H1 (cell line): ENCODE results near the gene SLC66A2. TPM values are rescaled to one million over a fixed set of nuclear protein-coding genes. Genes with fewer than 3 reads are reported as not detected.
"Not testable (repeated sequence)": the region's sequence is repeated elsewhere in the genome, so short reads cannot be mapped to it uniquely, and the experiment has no call there.

Source experiments
- CTCF ChIA-PET: fragments of 300-600 bp; sonication (Branson Sonifier 250); formaldehyde crosslinking; loops from one replicate; lab custom pipeline; 2021; ENCODE audit not compliant: partially characterized antibody; lab: Charles Lee
- POLR2A ChIA-PET: fragments of 300-600 bp; sonication (Branson Sonifier 250); formaldehyde crosslinking; loops from one replicate; lab custom pipeline; 2021; ENCODE audit warnings: inconsistent platforms; ENCODE audit not compliant: partially characterized antibody; lab: Charles Lee
- DNase-seq, 2 experiments: peaks; one replicate each; pipeline versions ENCODE4 v3.0.0 to v3.0.0-alpha.2; 2010 to 2022; ENCODE audit warnings: low spot score in 2 of 2, low read depth in 1 of 2, mixed read lengths in 1 of 2
- FAIRE-seq: peaks from 2 replicates; lab custom pipeline; 2011; peaks lifted over from hg19 to GRCh38; lab: Jason Lieb, UNC
- H2AFZ ChIP-seq: 2 replicates; pipeline ENCODE4 v1.8.1; 2012; ENCODE audit warnings: low read length, inconsistent platforms
- H2AK5ac ChIP-seq: 2 replicates; pipeline ENCODE4 v1.6.1; 2013; ENCODE audit warnings: low read depth, low read length
- H2BK120ac ChIP-seq: replicated peaks from 2 replicates; pipeline ENCODE3; 2013; ENCODE audit warnings: low read depth, low read length, inconsistent platforms
- H2BK12ac ChIP-seq: 2 replicates; pipeline ENCODE4 v1.6.1; 2013; ENCODE audit warnings: low read depth, low read length
- H2BK15ac ChIP-seq: 2 replicates; pipeline ENCODE4 v1.6.1; 2013; ENCODE audit warnings: low read length
- H2BK20ac ChIP-seq: 2 replicates; pipeline ENCODE4 v1.6.1; 2013; ENCODE audit warnings: low read length
- H2BK5ac ChIP-seq: 2 replicates; pipeline ENCODE4 v1.6.1; 2013; ENCODE audit warnings: low read depth, low read length
- H3K14ac ChIP-seq: 2 replicates; pipeline ENCODE4 v1.6.1; 2013; ENCODE audit warnings: inconsistent platforms; ENCODE audit not compliant: insufficient read length
- H3K18ac ChIP-seq: 2 replicates; pipeline ENCODE4 v1.6.1; 2013; ENCODE audit warnings: low read length; ENCODE audit errors: extremely low read depth
- H3K23ac ChIP-seq: 2 replicates; pipeline ENCODE4 v1.6.1; 2013; ENCODE audit warnings: inconsistent platforms; ENCODE audit not compliant: insufficient read length
- H3K23me2 ChIP-seq: 2 replicates; pipeline ENCODE4 v1.6.1; 2013; ENCODE audit warnings: low read depth, low read length
- H3K27ac ChIP-seq: 2 replicates; pipeline ENCODE4 v1.6.1; 2011; ENCODE audit warnings: low read depth, low read length, inconsistent platforms
- H3K27me3 ChIP-seq, 4 experiments: replicated peaks in 1 of 4; 1 replicate in 1 of 4; 2 replicates in 3 of 4; pipeline versions ENCODE4 v1.6.1 to v1.8.1; 2011 to 2013; ENCODE audit warnings: low read length in 3 of 4, mild to moderate bottlenecking in 3 of 4, inconsistent platforms in 2 of 4, mixed read lengths in 2 of 4, moderate library complexity in 1 of 4; ENCODE audit not compliant: control insufficient read depth in 3 of 4, insufficient read depth in 3 of 4; ENCODE audit errors: extremely low read depth in 1 of 4
- H3K36me3 ChIP-seq, 4 experiments: 2 replicates each; pipeline versions ENCODE4 v1.6.1 to v1.8.1; 2011 to 2013; ENCODE audit warnings: mild to moderate bottlenecking in 4 of 4, low read length in 3 of 4, moderate library complexity in 2 of 4, control low read depth in 1 of 4, inconsistent platforms in 1 of 4; ENCODE audit not compliant: insufficient read depth in 4 of 4, control insufficient read depth in 2 of 4
- H3K4ac ChIP-seq: replicated peaks from 2 replicates; pipeline ENCODE3; 2013; ENCODE audit warnings: low read length, low read depth, mixed read lengths, inconsistent platforms; ENCODE audit not compliant: insufficient read length
- H3K4me1 ChIP-seq, 4 experiments: replicated peaks in 1 of 4; 1 replicate in 1 of 4; 2 replicates in 3 of 4; pipeline versions ENCODE4 v1.6.1 to v1.8.1; 2011 to 2013; ENCODE audit warnings: low read length in 3 of 4, inconsistent platforms in 2 of 4, mixed read lengths in 1 of 4; ENCODE audit not compliant: insufficient read depth in 4 of 4, control insufficient read depth in 3 of 4
- H3K4me2 ChIP-seq, 2 experiments: 2 replicates each; pipeline versions ENCODE4 v1.6.1 to v1.8.1; 2011 to 2013; ENCODE audit warnings: low read depth in 2 of 2, low read length in 2 of 2, control low read depth in 1 of 2, inconsistent platforms in 1 of 2, mild to moderate bottlenecking in 1 of 2; ENCODE audit not compliant: insufficient read depth in 1 of 2
- H3K4me3 ChIP-seq, 4 experiments: fragments of 200-600, 300-600 bp in 1 of 4; sonication (generic), shearing (Covaris generic), sonication (Bioruptor Twin) in 1 of 4; 2 replicates each; pipeline versions ENCODE4 v1.5.1 to v1.8.1; 2011 to 2016; ENCODE audit warnings: low read length in 4 of 4, low read depth in 3 of 4, control low read depth in 2 of 4, inconsistent platforms in 2 of 4, mild to moderate bottlenecking in 2 of 4, mixed read lengths in 1 of 4, moderate library complexity in 1 of 4; ENCODE audit not compliant: insufficient read depth in 2 of 4; ENCODE audit errors: extremely low read depth in 1 of 4
- H3K56ac ChIP-seq: replicated peaks from 2 replicates; pipeline ENCODE3; 2013; ENCODE audit warnings: low read depth, mild to moderate bottlenecking, mixed read lengths, low read length, inconsistent platforms; ENCODE audit not compliant: insufficient read length
- H3K79me1 ChIP-seq: 2 replicates; pipeline ENCODE4 v1.6.1; 2013; ENCODE audit warnings: low read depth, low read length, control low read depth
- H3K79me2 ChIP-seq, 2 experiments: 2 replicates each; pipeline versions ENCODE4 v1.6.1 to v1.8.1; 2012 to 2013; ENCODE audit warnings: low read length in 2 of 2, mild to moderate bottlenecking in 2 of 2, inconsistent platforms in 1 of 2; ENCODE audit not compliant: insufficient read depth in 2 of 2, control insufficient read depth in 1 of 2
- H3K9ac ChIP-seq, 4 experiments: replicated peaks in 1 of 4; 1 replicate in 1 of 4; 2 replicates in 3 of 4; pipeline versions ENCODE4 v1.6.1 to v1.8.1; 2011 to 2013; ENCODE audit warnings: low read depth in 3 of 4, low read length in 3 of 4, control low read depth in 2 of 4, mild to moderate bottlenecking in 2 of 4, moderate library complexity in 2 of 4, inconsistent platforms in 1 of 4; ENCODE audit errors: extremely low read depth in 1 of 4
- H3K9me3 ChIP-seq, 2 experiments: 2 replicates each; pipeline versions ENCODE4 v1.6.1 to v1.8.1; 2012 to 2013; ENCODE audit warnings: mild to moderate bottlenecking in 2 of 2, moderate library complexity in 2 of 2, control low read depth in 1 of 2, inconsistent platforms in 1 of 2, low read depth in 1 of 2, low read length in 1 of 2, mixed read lengths in 1 of 2; ENCODE audit not compliant: insufficient read depth in 2 of 2
- H4K20me1 ChIP-seq, 2 experiments: replicated peaks in 1 of 2; 2 replicates each; pipeline versions ENCODE3 to v1.8.1; 2011 to 2013; ENCODE audit warnings: inconsistent platforms in 2 of 2, low read length in 2 of 2, mild to moderate bottlenecking in 1 of 2; ENCODE audit not compliant: insufficient read depth in 2 of 2, control insufficient read depth in 1 of 2
- H4K5ac ChIP-seq: 2 replicates; pipeline ENCODE4 v1.6.1; 2013; ENCODE audit warnings: low read length, low read depth, mixed read lengths, inconsistent platforms; ENCODE audit not compliant: insufficient read length
- H4K8ac ChIP-seq: 2 replicates; pipeline ENCODE4 v1.8.0; 2013; ENCODE audit warnings: mild to moderate bottlenecking, moderate library complexity, low read length, inconsistent platforms; ENCODE audit not compliant: insufficient read depth; ENCODE audit errors: extremely low read depth
- H4K91ac ChIP-seq: replicated peaks from 2 replicates; pipeline ENCODE3; 2013; ENCODE audit warnings: low read length, mixed read lengths, inconsistent platforms; ENCODE audit not compliant: insufficient read length
- MAX ChIP-seq: IDR thresholded peaks from 2 replicates; pipeline ENCODE4 v1.6.1; 2012; ENCODE audit warnings: inconsistent platforms
- NANOG ChIP-seq: IDR thresholded peaks from 2 replicates; pipeline ENCODE4 v1.6.1; 2011; ENCODE audit warnings: low read length, low read depth, mild to moderate bottlenecking, inconsistent platforms; ENCODE audit not compliant: insufficient read depth, poor library complexity, severe bottlenecking
- RAD21 ChIP-seq, 2 experiments: IDR thresholded peaks in 1 of 2; conservative IDR thresholded peaks in 1 of 2; 2 replicates each; pipeline ENCODE4 v1.6.1; 2011; ENCODE audit warnings: low read depth in 2 of 2, low read length in 2 of 2, improper control_type of control experiment in 1 of 2, inconsistent platforms in 1 of 2, mild to moderate bottlenecking in 1 of 2, moderate library complexity in 1 of 2
- SIN3A ChIP-seq, 2 experiments: IDR thresholded peaks in 1 of 2; conservative IDR thresholded peaks in 1 of 2; 2 replicates each; pipeline ENCODE4 v1.6.1; 2011 to 2012; ENCODE audit warnings: low read length in 2 of 2, improper control_type of control experiment in 1 of 2, low read depth in 1 of 2, mild to moderate bottlenecking in 1 of 2
- SP1 ChIP-seq: IDR thresholded peaks from 2 replicates; pipeline ENCODE4 v1.6.1; 2011; ENCODE audit warnings: low read depth, low read length
- WGBS, 2 experiments: shearing (Covaris generic) in 1 of 2; methylation state at CpG; one replicate each; pipeline versions ENCODE4 v1.1.6 to v1.1.7; 2013 to 2015; ENCODE audit warnings: low lambda C conversion rate in 2 of 2, mixed read lengths in 2 of 2, inconsistent platforms in 1 of 2, low coverage in 1 of 2, missing lambda C conversion rate in 1 of 2; ENCODE audit not compliant: insufficient replicate concordance in 2 of 2, insufficient coverage in 1 of 2, insufficient read length in 1 of 2; ENCODE audit errors: extremely low coverage in 1 of 2, missing lambda C conversion rate in 1 of 2; 5-methylcytosine and 5-hydroxymethylcytosine counted together
- polyA plus RNA-seq, 7 experiments: library from polyadenylated mRNA; depleted of rRNA in 3 of 7; stranded (reverse) in 5 of 7; unstranded in 2 of 7; fragments of >200 nt in 5 of 7; fragments of 200-250 nt in 2 of 7; gene quantifications; 1 replicate in 5 of 7; 2 replicates in 1 of 7; 4 replicates in 1 of 7; pipeline versions ENCODE4 v1.2.1 to v1.2.3, GENCODE V29; 2011 to 2013; ENCODE audit warnings: missing spikeins in 2 of 7, mixed read lengths in 2 of 7
- total RNA-seq: library from RNA; stranded (reverse); fragmentation: NEBNext Ultra II Directional; extraction: Animal tissue kit (Norgen Biotek cat#: 25700); gene quantifications from 2 replicates; pipeline ENCODE4 v1.2.1, GENCODE V29; 2021

SLC66A2 gene
- total and polyA plus RNA-seq, 2 of the 8 experiments (the other 6 are each of a cell fraction or from before 2014, with no cell fraction given) = 15.0 to 18.9 TPM

GRCh38 chr18:79960161-79960801, 8.8 kb upstream of the SLC66A2 start:
- H3K9me3 ChIP-seq, H2AFZ ChIP-seq, H4K8ac ChIP-seq, H3K4ac ChIP-seq, H3K23ac ChIP-seq, DNase-seq, H2BK20ac ChIP-seq, H2AK5ac ChIP-seq, H3K27ac ChIP-seq, H2BK12ac ChIP-seq, H3K56ac ChIP-seq, H3K23me2 ChIP-seq, H2BK15ac ChIP-seq, H3K18ac ChIP-seq, H3K9ac ChIP-seq, H4K91ac ChIP-seq, H3K14ac ChIP-seq, H2BK120ac ChIP-seq, H2BK5ac ChIP-seq, H3K36me3 ChIP-seq, H4K5ac ChIP-seq, H3K79me2 ChIP-seq, H3K79me1 ChIP-seq: not testable (repeated sequence)
- peaks cover 1 to 21% (median 18%) of the 10 kb centered on the region in 4 experiments; a peak in 6 of 7 replicates for H3K4me1 ChIP-seq
- WGBS, 2 experiments = 16% methylated on average over 12 of the region's 12 CpGs; no CpG with 5 or more reads in 1 of the 2 experiments
- FAIRE-seq = peak; percentile 79
- peak; percentile 45; the same call in 1 of the 2 replicates for TF ChIP-seq SP1
- TF ChIP-seq NANOG = peak; percentile 70
- TF ChIP-seq RAD21 (IDR thresholded peaks at IDR 0.05 in 1 of 2, conservative IDR thresholded peaks at IDR 0.05 in 1 of 2; ENCODE audit: low read depth in 2 of 2, low read length in 2 of 2) = peak; percentile 11 to 33; a peak in 3 of 4 replicates
- peak in 1 of 2 experiments; percentile 27; a peak in 1 of 4 replicates for TF ChIP-seq SIN3A (conservative IDR thresholded peaks at IDR 0.05 in 1 of 2, IDR thresholded peaks at IDR 0.05 in 1 of 2; ENCODE audit: low read depth in 1 of 2, low read length in 2 of 2)
- TF ChIP-seq MAX = peak; percentile 75
- ChIA-PET CTCF (interaction anchor here (0.6 to 3.0 kb wide), 3 partner anchors 8 to 579 kb away, joined by 3 to 17 read pairs (median 4); partner anchors contain the start of genes KCNG2 and SLC66A2), POLR2A (interaction anchor here (0.9 to 1.6 kb wide), 4 partner anchors 9 to 148 kb away, joined by 3 to 8 read pairs (median 3); partner anchors contain the start of gene SLC66A2)
- H3K4me2 ChIP-seq = peak overlapping the region; percentile 47 to 48
- H4K20me1 ChIP-seq = peaks cover 2 to 10% of the 10 kb centered on the region in 2 experiments
- H3K27me3 ChIP-seq = peaks cover 3 to 53% (median 48%) of the 10 kb centered on the region in 4 experiments
- H3K4me3 ChIP-seq = peak overlapping the region in 2 of 4 experiments; percentile 17 to 32; a peak in 2 of 8 replicates
